ENCODE measurements around the gene ZMYND8. TPM values are rescaled to one million over a fixed set of nuclear protein-coding genes. Genes with fewer than 3 reads are reported as not detected.
"Not testable (repeated sequence)": the region's sequence is repeated elsewhere in the genome, so short reads cannot be mapped to it uniquely, and the experiment has no call there.

Gene ZMYND8
- total RNA-seq, 1 donor from 2014 or later: 37.9 TPM

GRCh38 chr20:47278907-47279348 lies 77.6 kb downstream of the ZMYND8 start:
- DNase-seq: no peak
- H3K9me3 ChIP-seq (replicated peaks): no peaks in the 10 kb centered on the region
- no peaks in the 10 kb centered on the region for H3K27me3 ChIP-seq (ENCODE audit: low read depth)
- H3K4me3 ChIP-seq: no peak overlapping the region
- peaks cover 39% of the 10 kb centered on the region for H3K4me1 ChIP-seq
- H3K27ac ChIP-seq (replicated peaks): peak overlapping the region; percentile 71
- intact Hi-C loops (cut with micrococcal nuclease): no loop called here
- TF ChIP-seq CTCF (IDR thresholded peaks at IDR 0.05; ENCODE audit: borderline replicate concordance): no peak
- peaks cover 70% of the 10 kb centered on the region for H3K36me3 ChIP-seq

GRCh38 chr20:47277535-47277872 lies 79.0 kb downstream of the ZMYND8 start:
- H3K27me3 ChIP-seq (ENCODE audit: low read depth); intact Hi-C loops (cut with micrococcal nuclease); H3K9me3 ChIP-seq (replicated peaks); H3K4me3 ChIP-seq; DNase-seq: not testable (repeated sequence)
- peaks cover 58% of the 10 kb centered on the region for H3K36me3 ChIP-seq
- peaks cover 54% of the 10 kb centered on the region for H3K4me1 ChIP-seq
- H3K27ac ChIP-seq (replicated peaks): peak overlapping the region; percentile 71

GRCh38 chr20:47276851-47277534 lies 79.5 kb downstream of the ZMYND8 start:
- H3K4me1 ChIP-seq: peaks cover 56% of the 10 kb centered on the region
- H3K27me3 ChIP-seq (ENCODE audit: low read depth): no peaks in the 10 kb centered on the region
- no peak for TF ChIP-seq CTCF (IDR thresholded peaks at IDR 0.05; ENCODE audit: borderline replicate concordance)
- no peak overlapping the region for H3K4me3 ChIP-seq
- intact Hi-C loops (cut with micrococcal nuclease): no loop called here
- peak; percentile 73 for DNase-seq
- H3K27ac ChIP-seq (replicated peaks): peak overlapping the region; percentile 71
- peaks cover 52% of the 10 kb centered on the region for H3K36me3 ChIP-seq
- no peaks in the 10 kb centered on the region for H3K9me3 ChIP-seq (replicated peaks)

- Histone ChIP-seq H3K9me3 (replicated peaks) (no peaks in the 10 kb centered on the region), H3K36me3 (peaks cover 50% of the 10 kb centered on the region), H3K27ac (replicated peaks) (peak overlapping the region; percentile 71), H3K4me1 (peaks cover 56% of the 10 kb centered on the region), H3K4me3 (no peak overlapping the region), H3K27me3 (ENCODE audit: low read depth) (no peaks in the 10 kb centered on the region)
- DNase-seq: no peak
- intact Hi-C loops (cut with micrococcal nuclease): no loop called here
- no peak for TF ChIP-seq CTCF (IDR thresholded peaks at IDR 0.05; ENCODE audit: borderline replicate concordance)
Observed at GRCh38 chr20:47276251-47276650, 80.2 kb downstream of the ZMYND8 start.

GRCh38 chr20:47275548-47275947 lies 81.0 kb downstream of the ZMYND8 start:
- TF ChIP-seq CTCF (IDR thresholded peaks at IDR 0.05; ENCODE audit: borderline replicate concordance): no peak
- DNase-seq: no peak
- Histone ChIP-seq H3K4me1 (peaks cover 56% of the 10 kb centered on the region), H3K36me3 (peaks cover 49% of the 10 kb centered on the region), H3K27ac (replicated peaks) (peak overlapping the region; percentile 72), H3K4me3 (no peak overlapping the region), H3K27me3 (ENCODE audit: low read depth) (no peaks in the 10 kb centered on the region), H3K9me3 (replicated peaks) (no peaks in the 10 kb centered on the region)
- intact Hi-C loops (cut with micrococcal nuclease): no loop called here

GRCh38 chr20:47274401-47275108 lies 81.9 kb downstream of the ZMYND8 start:
- Histone ChIP-seq H3K4me1 (peaks cover 56% of the 10 kb centered on the region), H3K4me3 (no peak overlapping the region), H3K9me3 (replicated peaks) (no peaks in the 10 kb centered on the region), H3K27me3 (ENCODE audit: low read depth) (no peaks in the 10 kb centered on the region), H3K27ac (replicated peaks) (peak overlapping the region; percentile 72), H3K36me3 (peaks cover 43% of the 10 kb centered on the region)
- TF ChIP-seq CTCF (IDR thresholded peaks at IDR 0.05; ENCODE audit: borderline replicate concordance): no peak
- DNase-seq: no peak
- intact Hi-C loops (cut with micrococcal nuclease): loop anchor here (5.0 kb wide), 1 partner anchor 348 kb away; no protein-coding TSS in a partner anchor

Data from left ventricle myocardium inferior (tissue), 1 donor.